ENCODE results near the gene EFEMP1. TPM values are rescaled to one million over a fixed set of nuclear protein-coding genes. Genes with fewer than 3 reads are reported as not detected.
A peak's percentile ranks its signal among the peaks of the same experiment; 100 is the strongest.

EFEMP1 gene, protein sequence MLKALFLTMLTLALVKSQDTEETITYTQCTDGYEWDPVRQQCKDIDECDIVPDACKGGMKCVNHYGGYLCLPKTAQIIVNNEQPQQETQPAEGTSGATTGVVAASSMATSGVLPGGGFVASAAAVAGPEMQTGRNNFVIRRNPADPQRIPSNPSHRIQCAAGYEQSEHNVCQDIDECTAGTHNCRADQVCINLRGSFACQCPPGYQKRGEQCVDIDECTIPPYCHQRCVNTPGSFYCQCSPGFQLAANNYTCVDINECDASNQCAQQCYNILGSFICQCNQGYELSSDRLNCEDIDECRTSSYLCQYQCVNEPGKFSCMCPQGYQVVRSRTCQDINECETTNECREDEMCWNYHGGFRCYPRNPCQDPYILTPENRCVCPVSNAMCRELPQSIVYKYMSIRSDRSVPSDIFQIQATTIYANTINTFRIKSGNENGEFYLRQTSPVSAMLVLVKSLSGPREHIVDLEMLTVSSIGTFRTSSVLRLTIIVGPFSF
- 183 and 208 TPM in 2 replicates for total RNA-seq (2012; rRNA removed)

DNA sequence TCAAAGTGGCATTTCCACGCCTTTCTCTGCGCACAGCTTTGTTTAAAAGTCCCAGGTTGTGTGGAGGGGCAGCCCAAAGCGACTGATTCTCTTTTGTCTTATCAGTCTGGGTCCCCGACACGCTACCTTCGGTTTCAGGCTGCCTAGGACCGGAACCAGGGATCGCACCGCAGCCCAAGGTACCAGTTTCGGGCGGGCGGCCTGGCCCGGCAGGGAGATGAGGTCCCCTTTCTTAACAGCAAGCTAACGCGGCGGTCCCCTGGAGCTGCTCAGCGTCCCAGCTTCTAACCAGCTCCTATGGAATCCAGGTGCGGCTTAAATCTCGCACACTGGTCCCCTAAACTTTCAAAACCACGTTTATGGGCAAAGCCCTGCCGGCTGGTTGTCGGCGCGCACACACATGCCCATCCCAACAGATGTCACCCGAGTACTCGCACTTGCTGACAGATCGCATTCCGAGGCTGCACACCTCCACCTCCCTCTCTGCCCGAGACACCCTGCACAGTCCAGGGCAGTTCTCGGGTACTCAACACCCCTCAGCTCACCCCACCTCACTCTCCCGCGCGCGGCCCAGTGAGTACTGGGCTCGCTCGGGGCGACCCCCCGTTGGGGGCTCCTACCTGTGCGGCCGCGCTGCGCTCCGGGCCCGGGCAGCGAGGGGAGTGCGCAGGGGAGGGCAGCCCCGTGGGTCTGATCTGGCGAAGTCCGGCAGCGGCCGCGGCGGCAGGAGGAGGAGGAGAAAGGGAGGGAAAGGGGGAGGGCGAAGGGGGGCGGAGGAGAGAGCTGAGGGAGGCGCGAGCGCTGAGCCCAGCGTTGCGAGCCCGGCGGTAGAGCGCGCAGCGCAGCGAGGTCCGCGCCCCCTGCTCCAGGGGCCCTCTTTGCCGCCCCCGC, at the start of gene EFEMP1:
Gene EFEMP1, minus strand, starts transcription at position 692 of the 891 bp plus-strand sequence. CDS start 1,342 bp downstream, outside the sequence.
- H3K4me1 ChIP-seq (ENCODE audit: control insufficient read depth, insufficient read depth, low read length) = peaks cover 18% of the 10 kb centered on the region
- no peaks in the 10 kb centered on the region for H3K9me3 ChIP-seq (replicated peaks; ENCODE audit: low read length)
- peak within 1 kb of the TSS; percentile 84 for H3K9ac ChIP-seq (ENCODE audit: low read depth, low read length)
- peaks cover 4% of the 10 kb centered on the region for H3K36me3 ChIP-seq (ENCODE audit: insufficient read depth, low read length)
- H3K4me3 ChIP-seq (ENCODE audit: low read length) = peak within 1 kb of the TSS; percentile 94
- H3K4me2 ChIP-seq (ENCODE audit: low read length) = peak within 1 kb of the TSS; percentile 98
- peaks cover 4% of the 10 kb centered on the region for H3K27me3 ChIP-seq (ENCODE audit: control insufficient read depth, insufficient read depth, low read length)

DNA sequence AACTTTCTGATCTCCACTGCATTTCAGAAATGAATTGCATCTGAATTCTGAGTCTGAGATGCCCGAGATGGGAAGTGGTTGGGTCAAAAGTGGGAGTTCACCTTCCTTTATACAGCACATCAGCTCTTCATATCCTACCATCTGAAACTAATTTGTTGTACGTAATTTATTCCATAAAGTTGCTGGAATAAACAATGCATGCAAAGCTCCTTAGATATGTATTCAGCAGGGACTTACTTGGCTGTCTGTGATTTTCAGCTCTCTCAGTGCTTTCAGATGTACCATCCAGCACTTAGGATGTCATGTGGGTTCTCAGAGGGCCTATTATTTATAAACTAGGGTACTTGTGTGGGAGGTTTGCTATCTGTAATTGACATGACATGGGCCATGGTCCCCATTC, 46.9 kb upstream of the EFEMP1 start:
- H3K9ac ChIP-seq (ENCODE audit: low read depth, low read length) = no peak overlapping the region
- no peaks in the 10 kb centered on the region for H3K9me3 ChIP-seq (replicated peaks; ENCODE audit: low read length)
- H3K4me2 ChIP-seq (ENCODE audit: low read length) = no peak overlapping the region
- no peak overlapping the region for H3K4me3 ChIP-seq (ENCODE audit: low read length)
- peaks cover 10% of the 10 kb centered on the region for H3K4me1 ChIP-seq (ENCODE audit: control insufficient read depth, insufficient read depth, low read length)
- no peaks in the 10 kb centered on the region for H3K27me3 ChIP-seq (ENCODE audit: control insufficient read depth, insufficient read depth, low read length)
- no peaks in the 10 kb centered on the region for H3K36me3 ChIP-seq (ENCODE audit: insufficient read depth, low read length)

DNA sequence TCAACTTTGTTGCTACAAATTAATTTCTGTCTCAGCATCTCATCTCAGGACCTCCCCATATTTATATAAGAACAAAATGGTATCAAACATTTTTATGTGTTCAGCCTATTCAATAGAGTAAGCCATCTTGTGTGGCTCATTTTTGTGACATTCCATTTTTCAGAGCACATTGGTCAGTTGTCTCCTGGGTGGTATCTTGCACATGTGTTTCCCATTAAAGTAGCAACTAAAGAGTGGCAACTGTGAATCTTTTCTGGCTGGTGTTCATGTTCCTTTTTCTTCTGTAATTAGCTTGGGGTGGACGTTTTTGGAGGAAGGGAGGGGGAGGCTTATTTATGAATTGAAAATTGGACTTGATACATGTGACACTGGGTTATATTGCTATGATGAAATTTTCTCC, 45.4 kb upstream of the EFEMP1 start:
- H3K27me3 ChIP-seq (ENCODE audit: control insufficient read depth, insufficient read depth, low read length) = no peaks in the 10 kb centered on the region
- H3K4me2 ChIP-seq (ENCODE audit: low read length) = no peak overlapping the region
- H3K36me3 ChIP-seq (ENCODE audit: insufficient read depth, low read length) = no peaks in the 10 kb centered on the region
- H3K9ac ChIP-seq (ENCODE audit: low read depth, low read length) = no peak overlapping the region
- no peak overlapping the region for H3K4me3 ChIP-seq (ENCODE audit: low read length)
- H3K4me1 ChIP-seq (ENCODE audit: control insufficient read depth, insufficient read depth, low read length) = peaks cover 10% of the 10 kb centered on the region
- no peaks in the 10 kb centered on the region for H3K9me3 ChIP-seq (replicated peaks; ENCODE audit: low read length)

DNA sequence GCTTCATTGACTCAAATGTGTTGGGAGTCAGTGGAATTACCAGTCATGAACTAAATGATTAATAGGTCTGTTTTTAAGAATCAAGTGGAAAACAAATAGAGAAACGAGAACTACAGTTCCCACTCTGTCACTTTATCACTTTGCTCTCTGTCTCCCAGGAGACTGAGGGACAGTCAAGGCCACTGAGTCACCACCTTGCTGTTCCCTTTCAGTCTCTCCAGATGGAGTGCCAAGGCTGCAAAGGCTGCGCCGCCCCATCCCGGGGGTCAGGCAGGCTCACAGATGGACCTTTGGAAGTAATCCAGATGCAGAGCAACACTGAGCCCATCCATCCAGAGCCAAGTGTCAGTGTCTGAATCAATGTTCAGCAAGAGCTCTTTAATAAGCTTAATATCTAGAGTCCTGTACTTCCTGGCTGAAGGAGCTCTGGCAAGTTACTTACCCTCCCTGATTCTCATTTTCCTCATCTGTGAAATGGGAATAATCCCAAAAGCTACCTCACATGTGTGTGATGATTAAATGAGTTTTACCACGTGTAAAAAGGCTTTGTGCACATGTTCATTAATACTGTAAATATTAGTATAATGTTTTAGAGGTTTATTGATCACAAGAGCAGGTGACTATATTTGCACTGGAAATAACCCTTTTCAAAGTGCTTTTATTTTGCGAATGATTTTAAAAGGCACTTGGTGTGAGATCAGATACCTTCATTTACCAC, 43.0 kb upstream of the EFEMP1 start:
- H3K4me1 ChIP-seq (ENCODE audit: control insufficient read depth, insufficient read depth, low read length) = peaks cover 13% of the 10 kb centered on the region
- H3K9ac ChIP-seq (ENCODE audit: low read depth, low read length) = no peak overlapping the region
- H3K4me3 ChIP-seq (ENCODE audit: low read length) = no peak overlapping the region
- no peaks in the 10 kb centered on the region for H3K9me3 ChIP-seq (replicated peaks; ENCODE audit: low read length)
- no peak overlapping the region for H3K4me2 ChIP-seq (ENCODE audit: low read length)
- H3K36me3 ChIP-seq (ENCODE audit: insufficient read depth, low read length) = no peaks in the 10 kb centered on the region
- no peaks in the 10 kb centered on the region for H3K27me3 ChIP-seq (ENCODE audit: control insufficient read depth, insufficient read depth, low read length)

DNA sequence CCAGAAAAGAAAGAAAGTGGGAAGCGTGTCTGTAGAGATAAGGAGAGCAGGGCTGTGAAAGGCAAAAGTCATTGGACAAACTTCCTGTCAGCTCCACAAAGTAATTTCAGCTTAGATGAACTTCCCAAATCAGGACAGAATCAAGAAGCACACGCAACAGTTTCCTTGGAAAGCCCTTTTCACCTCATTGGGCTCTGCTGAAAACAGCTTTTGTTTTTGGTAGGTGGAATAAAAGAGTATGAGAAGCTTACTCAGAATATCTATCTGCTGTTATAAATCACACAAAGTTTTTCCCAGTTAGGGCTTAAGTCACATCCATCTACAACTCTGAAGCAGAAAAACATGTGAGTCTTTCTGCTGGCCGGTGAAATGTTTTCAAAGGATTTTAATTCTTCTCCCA, 42.4 kb upstream of the EFEMP1 start:
- no peak overlapping the region for H3K4me3 ChIP-seq (ENCODE audit: low read length)
- no peak overlapping the region for H3K9ac ChIP-seq (ENCODE audit: low read depth, low read length)
- H3K4me1 ChIP-seq (ENCODE audit: control insufficient read depth, insufficient read depth, low read length) = peaks cover 15% of the 10 kb centered on the region
- no peak overlapping the region for H3K4me2 ChIP-seq (ENCODE audit: low read length)
- H3K9me3 ChIP-seq (replicated peaks; ENCODE audit: low read length) = no peaks in the 10 kb centered on the region
- no peaks in the 10 kb centered on the region for H3K36me3 ChIP-seq (ENCODE audit: insufficient read depth, low read length)
- no peaks in the 10 kb centered on the region for H3K27me3 ChIP-seq (ENCODE audit: control insufficient read depth, insufficient read depth, low read length)

DNA sequence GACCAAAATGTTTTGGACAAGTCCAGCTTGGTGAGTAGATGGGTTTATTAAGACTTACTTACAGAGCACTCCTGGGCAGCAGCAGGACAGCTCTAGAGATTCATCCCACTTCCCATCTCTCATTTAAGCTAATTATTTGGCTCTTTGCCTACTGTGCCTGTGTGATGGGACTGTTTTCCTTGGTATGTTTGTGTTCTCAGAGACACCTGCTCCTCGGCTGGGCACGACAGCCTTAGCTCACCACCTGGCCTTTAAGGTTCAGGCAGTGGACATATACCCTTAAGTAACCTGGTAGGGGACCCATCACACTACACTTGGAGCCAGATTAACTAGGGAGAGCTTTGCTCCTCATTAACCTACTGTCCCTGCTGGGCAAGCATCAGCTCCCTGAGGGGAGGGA, 41.7 kb upstream of the EFEMP1 start:
- H3K9ac ChIP-seq (ENCODE audit: low read depth, low read length) = no peak overlapping the region
- H3K4me2 ChIP-seq (ENCODE audit: low read length) = no peak overlapping the region
- peaks cover 15% of the 10 kb centered on the region for H3K4me1 ChIP-seq (ENCODE audit: control insufficient read depth, insufficient read depth, low read length)
- H3K27me3 ChIP-seq (ENCODE audit: control insufficient read depth, insufficient read depth, low read length) = no peaks in the 10 kb centered on the region
- H3K4me3 ChIP-seq (ENCODE audit: low read length) = no peak overlapping the region
- H3K9me3 ChIP-seq (replicated peaks; ENCODE audit: low read length) = no peaks in the 10 kb centered on the region
- H3K36me3 ChIP-seq (ENCODE audit: insufficient read depth, low read length) = no peaks in the 10 kb centered on the region

DNA sequence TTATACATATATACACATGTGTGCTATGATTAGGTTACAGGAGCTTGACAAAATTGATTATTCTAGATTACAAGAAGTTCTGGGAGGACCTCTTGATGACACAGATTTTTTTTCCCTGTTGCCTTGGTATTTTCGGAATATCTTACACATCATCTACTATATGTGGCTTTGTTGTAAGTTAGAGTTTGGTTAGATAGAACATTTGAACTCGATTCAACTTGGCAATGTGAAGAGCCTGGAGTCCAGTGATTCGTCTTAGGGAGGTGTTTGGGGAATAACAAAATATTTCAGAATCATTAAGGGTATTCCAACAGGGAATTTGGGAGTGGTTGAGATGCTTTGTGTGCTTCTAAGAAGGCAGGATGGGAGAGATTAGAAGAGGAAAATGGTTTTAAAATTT, 39.3 kb upstream of the EFEMP1 start:
- Histone ChIP-seq H3K4me1 (ENCODE audit: control insufficient read depth, insufficient read depth, low read length) (peaks cover 27% of the 10 kb centered on the region), H3K4me2 (ENCODE audit: low read length) (no peak overlapping the region), H3K9me3 (replicated peaks; ENCODE audit: low read length) (no peaks in the 10 kb centered on the region), H3K4me3 (ENCODE audit: low read length) (no peak overlapping the region), H3K9ac (ENCODE audit: low read depth, low read length) (no peak overlapping the region), H3K36me3 (ENCODE audit: insufficient read depth, low read length) (no peaks in the 10 kb centered on the region), H3K27me3 (ENCODE audit: control insufficient read depth, insufficient read depth, low read length) (no peaks in the 10 kb centered on the region)

DNA sequence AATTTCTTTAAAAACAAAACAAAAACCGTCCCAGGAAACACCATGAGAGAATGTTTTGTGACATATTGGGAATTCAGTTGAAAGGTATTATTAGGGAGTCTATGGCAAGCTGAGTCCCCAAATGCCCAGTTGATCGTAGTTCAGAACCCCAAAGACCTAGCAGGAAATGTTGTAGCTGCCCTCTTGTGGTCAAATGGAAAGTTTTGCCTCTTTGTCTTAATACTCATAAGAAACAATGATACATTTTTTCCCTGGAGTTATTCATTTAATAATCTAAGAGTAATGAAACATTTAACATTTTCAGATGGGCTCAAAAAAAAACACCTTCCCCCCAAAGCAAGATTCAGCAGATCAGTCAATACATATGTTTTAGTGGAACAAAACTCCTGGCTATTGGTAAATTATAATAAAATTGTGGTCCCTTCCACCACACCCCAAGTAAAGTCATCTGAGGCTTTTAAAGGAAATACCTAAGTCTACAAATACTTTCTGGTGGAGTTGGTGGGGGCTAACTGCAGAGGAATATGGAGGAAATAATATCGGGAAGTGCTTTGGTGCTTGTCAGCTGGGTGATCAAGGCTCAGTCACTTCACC, 37.8 kb upstream of the EFEMP1 start:
- no peaks in the 10 kb centered on the region for H3K27me3 ChIP-seq (ENCODE audit: control insufficient read depth, insufficient read depth, low read length)
- no peaks in the 10 kb centered on the region for H3K36me3 ChIP-seq (ENCODE audit: insufficient read depth, low read length)
- no peak overlapping the region for H3K4me2 ChIP-seq (ENCODE audit: low read length)
- peak overlapping the region; percentile 40 for H3K9ac ChIP-seq (ENCODE audit: low read depth, low read length)
- H3K4me3 ChIP-seq (ENCODE audit: low read length) = no peak overlapping the region
- H3K9me3 ChIP-seq (replicated peaks; ENCODE audit: low read length) = no peaks in the 10 kb centered on the region
- H3K4me1 ChIP-seq (ENCODE audit: control insufficient read depth, insufficient read depth, low read length) = peaks cover 30% of the 10 kb centered on the region

DNA sequence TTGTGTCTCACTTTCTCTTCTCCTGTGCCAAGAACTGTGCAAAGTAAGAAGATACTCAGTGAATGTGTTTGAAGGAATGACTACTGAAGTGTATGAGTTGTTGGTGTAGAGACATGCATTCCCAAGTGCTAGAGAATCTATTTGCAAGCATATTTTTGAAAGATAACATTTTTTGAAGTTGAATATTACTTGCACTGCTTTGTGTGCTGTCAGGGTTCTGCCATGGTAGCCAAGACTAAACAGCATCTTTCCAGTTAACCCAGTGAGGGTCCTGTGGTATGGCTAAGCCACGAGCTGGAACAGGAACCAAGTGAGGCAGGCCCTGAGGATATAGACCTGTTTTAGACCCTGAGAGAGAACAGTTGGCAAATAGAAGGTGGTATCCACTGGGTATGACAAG, 35.2 kb upstream of the EFEMP1 start:
- H3K4me2 ChIP-seq (ENCODE audit: low read length) = peak overlapping the region; percentile 48
- H3K36me3 ChIP-seq (ENCODE audit: insufficient read depth, low read length) = no peaks in the 10 kb centered on the region
- no peak overlapping the region for H3K9ac ChIP-seq (ENCODE audit: low read depth, low read length)
- H3K9me3 ChIP-seq (replicated peaks; ENCODE audit: low read length) = no peaks in the 10 kb centered on the region
- no peaks in the 10 kb centered on the region for H3K27me3 ChIP-seq (ENCODE audit: control insufficient read depth, insufficient read depth, low read length)
- H3K4me1 ChIP-seq (ENCODE audit: control insufficient read depth, insufficient read depth, low read length) = peaks cover 34% of the 10 kb centered on the region
- no peak overlapping the region for H3K4me3 ChIP-seq (ENCODE audit: low read length)

DNA sequence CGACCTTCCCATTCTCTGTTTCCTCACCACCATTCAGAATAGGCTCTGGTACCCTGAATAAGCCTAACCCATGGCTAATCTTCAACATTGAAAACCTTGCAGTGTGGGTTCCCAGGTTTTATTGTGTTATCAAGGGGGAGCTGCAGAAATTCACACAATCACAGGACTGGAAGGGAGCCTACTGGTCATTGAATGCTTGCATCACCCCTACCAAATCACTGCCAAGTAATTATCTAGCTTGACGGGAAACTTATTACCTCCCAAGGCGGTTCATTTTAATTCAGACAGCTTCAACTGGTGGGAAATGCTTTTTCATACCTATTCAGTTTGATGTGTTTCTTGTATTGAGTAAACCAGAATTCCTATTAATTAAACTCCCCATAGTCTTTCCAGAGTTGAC, 33.6 kb upstream of the EFEMP1 start:
- H3K27me3 ChIP-seq (ENCODE audit: control insufficient read depth, insufficient read depth, low read length) = no peaks in the 10 kb centered on the region
- no peak overlapping the region for H3K4me3 ChIP-seq (ENCODE audit: low read length)
- no peak overlapping the region for H3K4me2 ChIP-seq (ENCODE audit: low read length)
- H3K9me3 ChIP-seq (replicated peaks; ENCODE audit: low read length) = no peaks in the 10 kb centered on the region
- H3K4me1 ChIP-seq (ENCODE audit: control insufficient read depth, insufficient read depth, low read length) = peaks cover 34% of the 10 kb centered on the region
- H3K36me3 ChIP-seq (ENCODE audit: insufficient read depth, low read length) = no peaks in the 10 kb centered on the region
- H3K9ac ChIP-seq (ENCODE audit: low read depth, low read length) = no peak overlapping the region
